B cell (primary cell): ENCODE data around the gene ASIC3. TPM values are rescaled to one million over a fixed set of nuclear protein-coding genes. Genes with fewer than 3 reads are reported as not detected.

ENCODE experiments used
- ATAC-seq: fragments of 200-7000 bp; cut with Tn5 transposase; one replicate; pipeline ENCODE4 v1.10.0; 2021; ENCODE audit warnings: low read depth, mild to moderate bottlenecking, moderate number of reproducible peaks, moderate library complexity
- CTCF ChIA-PET: fragments of 350-600 bp; sonication (Branson Sonifier 250); formaldehyde crosslinking; loops from one replicate; lab custom pipeline; 2021; ENCODE audit warnings: antibody characterized with exemption, inconsistent platforms; lab: Charles Lee
- POLR2A ChIA-PET: fragments of 350-600 bp; sonication (Branson Sonifier 250); formaldehyde crosslinking; loops from one replicate; lab custom pipeline; 2021; ENCODE audit warnings: antibody characterized with exemption; lab: Charles Lee
- DNase-seq: peaks from one replicate; pipeline ENCODE4 v3.0.0; 2013
- H2AFZ ChIP-seq: 2 replicates; pipeline ENCODE4 v1.6.1; 2012; ENCODE audit warnings: mild to moderate bottlenecking, low read depth, low read length; ENCODE audit not compliant: insufficient read depth, poor library complexity, severe bottlenecking
- H3K27ac ChIP-seq, 2 donors: 1 replicate in 1 of 2; 2 replicates in 1 of 2; pipeline ENCODE4 v1.5.1; 2012 to 2013; ENCODE audit warnings: low read length in 2 of 2, mild to moderate bottlenecking in 2 of 2, moderate library complexity in 1 of 2
- H3K27me3 ChIP-seq, 4 experiments: fragments of 200-600 bp in 1 of 4; sonication (generic) in 1 of 4; replicated peaks in 1 of 4; 1 replicate in 2 of 4; 2 replicates in 2 of 4; pipeline versions ENCODE4 v1.6.1 to v1.7.0; 2013 to 2016; ENCODE audit warnings: low read length in 3 of 4, mild to moderate bottlenecking in 2 of 4, mixed read lengths in 1 of 4, moderate library complexity in 1 of 4; ENCODE audit not compliant: insufficient read depth in 4 of 4, control insufficient read depth in 3 of 4; ENCODE audit errors: control extremely low read depth in 1 of 4
- H3K36me3 ChIP-seq, 2 experiments: replicated peaks in 1 of 2; 1 replicate in 1 of 2; 2 replicates in 1 of 2; pipeline versions ENCODE4 v1.6.1 to v1.7.1; 2013; ENCODE audit warnings: low read length in 1 of 2; ENCODE audit not compliant: insufficient read depth in 2 of 2, control insufficient read depth in 1 of 2; ENCODE audit errors: control extremely low read depth in 1 of 2, extremely low read depth in 1 of 2
- H3K4me1 ChIP-seq, 2 donors: fragments of 200-600 bp in 1 of 2; sonication (generic) in 1 of 2; 1 replicate in 1 of 2; 2 replicates in 1 of 2; pipeline versions ENCODE4 v1.5.1 to v1.6.1; 2013 to 2017; ENCODE audit warnings: low read length in 2 of 2; ENCODE audit not compliant: control insufficient read depth in 2 of 2, insufficient read depth in 2 of 2
- H3K4me2 ChIP-seq: replicated peaks from 2 replicates; pipeline ENCODE3; 2012; ENCODE audit warnings: mild to moderate bottlenecking, low read depth, low read length; ENCODE audit not compliant: poor library complexity, severe bottlenecking
- H3K4me3 ChIP-seq, 5 experiments: fragments of 200-600 bp in 1 of 5; sonication (generic) in 1 of 5; 1 replicate in 3 of 5; 2 replicates in 2 of 5; pipeline versions ENCODE4 v1.5.1 to v1.7.0; 2011 to 2016; ENCODE audit warnings: low read length in 4 of 5, mild to moderate bottlenecking in 4 of 5, low read depth in 2 of 5, control low read depth in 1 of 5, moderate library complexity in 1 of 5; ENCODE audit not compliant: insufficient read depth in 1 of 5; ENCODE audit errors: control extremely low read depth in 1 of 5, extremely low read depth in 1 of 5
- H3K79me2 ChIP-seq: fragments of 200-600 bp; sonication (generic); one replicate; pipeline ENCODE4 v1.6.0; 2016; ENCODE audit warnings: low read length; ENCODE audit not compliant: control insufficient read depth, insufficient read depth
- H3K9ac ChIP-seq: fragments of 200-600 bp; sonication (generic); 2 replicates; pipeline ENCODE4 v1.6.1; 2017; ENCODE audit warnings: mild to moderate bottlenecking, low read length, moderate library complexity
- H3K9me3 ChIP-seq, 3 donors: one replicate each; pipeline versions ENCODE4 v1.6.1 to v1.7.1; 2013; ENCODE audit warnings: low read length in 2 of 3; ENCODE audit not compliant: control insufficient read depth in 2 of 3, insufficient read depth in 1 of 3; ENCODE audit errors: control extremely low read depth in 1 of 3
- H4K20me1 ChIP-seq: 2 replicates; pipeline ENCODE4 v1.6.0; 2012; ENCODE audit warnings: mild to moderate bottlenecking, low read length; ENCODE audit not compliant: insufficient read depth, control insufficient read depth, poor library complexity, severe bottlenecking
- H3K27ac Mint-ChIP-seq: one replicate; pipeline ENCODE4 v1.8.0; 2021; ENCODE audit warnings: mixed read lengths
- H3K27me3 Mint-ChIP-seq: one replicate; pipeline ENCODE4 v1.8.0; 2021; ENCODE audit warnings: mixed read lengths
- H3K4me1 Mint-ChIP-seq: one replicate; pipeline ENCODE4 v1.8.0; 2021; ENCODE audit warnings: mixed read lengths
- H3K4me3 Mint-ChIP-seq: one replicate; pipeline ENCODE4 v1.8.0; 2021; ENCODE audit warnings: mixed read lengths
- H3K9me3 Mint-ChIP-seq: one replicate; pipeline ENCODE4 v1.8.0; 2022; ENCODE audit warnings: mixed read lengths; ENCODE audit not compliant: insufficient read depth
- EZH2 ChIP-seq: IDR thresholded peaks from 2 replicates; pipeline ENCODE4 v1.6.1; 2012; ENCODE audit warnings: borderline replicate concordance, low read depth, mild to moderate bottlenecking, moderate library complexity, low read length; ENCODE audit not compliant: insufficient read depth, poor library complexity, severe bottlenecking
- WGBS: methylation state at CpG from one replicate; pipeline ENCODE4 v1.1.5; 2013; ENCODE audit warnings: missing lambda C conversion rate; ENCODE audit not compliant: insufficient coverage; 5-methylcytosine and 5-hydroxymethylcytosine counted together
- intact Hi-C: fragments of 100-400 bp; cut with micrococcal nuclease; formaldehyde crosslinking; loops from one replicate; pipeline ENCODE4 v1.10.0; 2022
- polyA plus RNA-seq: library from polyadenylated mRNA; depleted of rRNA; stranded (reverse); fragments of >200 nt; gene quantifications from 2 replicates; pipeline ENCODE4 v1.2.3, GENCODE V29; 2012
- total RNA-seq, 2 donors: library from RNA; stranded (reverse); fragments of 120-200 nt in 1 of 2; gene quantifications; 1 replicate in 1 of 2; 2 replicates in 1 of 2; pipeline versions ENCODE4 v1.2.3 to v1.2.4, GENCODE V29; 2013 to 2022
- TF ChIP-seq, protein P1 (sequence below): fragments of 200-600 bp; IDR thresholded peaks from one replicate; pipeline ENCODE4 v1.8.0; 2022; ENCODE audit warnings: antibody characterized with exemption, mild to moderate bottlenecking

Gene ASIC3
- total and polyA plus RNA-seq, 2 donors (not counting 1 experiment from before 2014, with no cell fraction given): 4.8 to 5.0 TPM

DNA sequence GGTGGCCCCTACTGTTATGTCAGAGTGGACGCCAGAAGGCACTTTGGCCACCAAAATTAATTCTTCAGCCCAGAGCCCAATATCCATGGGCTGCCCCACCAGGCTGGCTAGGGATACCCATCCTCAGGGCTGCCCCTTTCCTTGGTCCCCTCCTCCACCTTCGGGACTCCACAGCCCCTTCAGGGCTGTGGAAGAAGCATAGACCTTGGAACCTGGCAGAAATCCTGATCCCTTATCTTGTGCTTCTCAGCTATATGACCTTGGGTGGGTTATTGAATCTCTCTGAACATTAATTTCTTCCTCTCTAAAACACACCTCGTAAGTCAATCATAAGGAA, 35.5 kb downstream of the ASIC3 start:
- Mint-ChIP-seq H3K27ac (peak overlapping the region; percentile 79), H3K27me3 (peaks cover 14% of the 10 kb centered on the region), H3K9me3 (no peaks in the 10 kb centered on the region), H3K4me1 (peaks cover 57% of the 10 kb centered on the region), H3K4me3 (peak overlapping the region; percentile 88)
- Histone ChIP-seq H4K20me1 (peaks cover 26% of the 10 kb centered on the region), H3K36me3 (no peaks in the 10 kb centered on the region), H3K27ac (peak overlapping the region; percentile 7 to 47), H2AFZ (peak overlapping the region; percentile 74), H3K4me2 (peak overlapping the region; percentile 95), H3K9me3 (peaks cover 0 to 4% (median 0%) of the 10 kb centered on the region in 3 donors), H3K27me3 (peaks cover 0 to 42% (median 16%) of the 10 kb centered on the region in 4 experiments), H3K79me2 (peaks cover 39% of the 10 kb centered on the region), H3K4me1 (peaks cover 64 to 70% of the 10 kb centered on the region in 2 donors), H3K9ac (peak overlapping the region; percentile 85), H3K4me3 (peak overlapping the region in 4 of 5 experiments; percentile 66 to 83 (median 78))
- DNase-seq (no peak), ATAC-seq (no peak)
- WGBS: 6% methylated on average over 2 of the region's 3 CpGs
- CTCF ChIA-PET: interaction anchor here (1.2 to 1.7 kb wide), 3 partner anchors 23 to 65 kb away, joined by 3 to 4 read pairs (median 3); partner anchors contain the start of gene ABCB8
- POLR2A ChIA-PET: interaction anchor here (1.2 kb wide), 1 partner anchor 24 kb away, joined by 3 read pairs; no protein-coding TSS in a partner anchor
- intact Hi-C loops: loop anchor here (1.0 to 10.0 kb wide), 8 partner anchors 55 to 1311 kb away; partner anchors contain the start of genes ABCB8, ABCF2, KCNH2 and NUB1
- TF ChIP-seq, protein P1, sequence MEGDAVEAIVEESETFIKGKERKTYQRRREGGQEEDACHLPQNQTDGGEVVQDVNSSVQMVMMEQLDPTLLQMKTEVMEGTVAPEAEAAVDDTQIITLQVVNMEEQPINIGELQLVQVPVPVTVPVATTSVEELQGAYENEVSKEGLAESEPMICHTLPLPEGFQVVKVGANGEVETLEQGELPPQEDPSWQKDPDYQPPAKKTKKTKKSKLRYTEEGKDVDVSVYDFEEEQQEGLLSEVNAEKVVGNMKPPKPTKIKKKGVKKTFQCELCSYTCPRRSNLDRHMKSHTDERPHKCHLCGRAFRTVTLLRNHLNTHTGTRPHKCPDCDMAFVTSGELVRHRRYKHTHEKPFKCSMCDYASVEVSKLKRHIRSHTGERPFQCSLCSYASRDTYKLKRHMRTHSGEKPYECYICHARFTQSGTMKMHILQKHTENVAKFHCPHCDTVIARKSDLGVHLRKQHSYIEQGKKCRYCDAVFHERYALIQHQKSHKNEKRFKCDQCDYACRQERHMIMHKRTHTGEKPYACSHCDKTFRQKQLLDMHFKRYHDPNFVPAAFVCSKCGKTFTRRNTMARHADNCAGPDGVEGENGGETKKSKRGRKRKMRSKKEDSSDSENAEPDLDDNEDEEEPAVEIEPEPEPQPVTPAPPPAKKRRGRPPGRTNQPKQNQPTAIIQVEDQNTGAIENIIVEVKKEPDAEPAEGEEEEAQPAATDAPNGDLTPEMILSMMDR: no peak
- no peak for TF ChIP-seq EZH2

- peak overlapping the region; percentile 98 for H3K4me2 ChIP-seq
- TF ChIP-seq, protein P1: no peak
- no peak for TF ChIP-seq EZH2
- ChIA-PET POLR2A (no interaction called here), CTCF (interaction anchor here (0.6 to 1.7 kb wide), 7 partner anchors 25 to 619 kb away, joined by 3 to 4 read pairs (median 3); partner anchors contain the start of gene ABCB8)
- H3K4me1 ChIP-seq: peaks cover 60 to 61% of the 10 kb centered on the region in 2 donors
- Mint-ChIP-seq H3K27me3 (peaks cover 23% of the 10 kb centered on the region), H3K9me3 (no peaks in the 10 kb centered on the region), H3K4me1 (peaks cover 50% of the 10 kb centered on the region), H3K4me3 (peak overlapping the region; percentile 89), H3K27ac (peak overlapping the region; percentile 77)
- H4K20me1 ChIP-seq: peaks cover 18% of the 10 kb centered on the region
- H3K27ac ChIP-seq: no peak overlapping the region
- DNase-seq (no peak), ATAC-seq (no peak)
- no peaks in the 10 kb centered on the region for H3K36me3 ChIP-seq
- H3K79me2 ChIP-seq: peaks cover 28% of the 10 kb centered on the region
- intact Hi-C loops: loop anchor here (5.0 to 10.0 kb wide), 3 partner anchors 73 to 849 kb away; no protein-coding TSS in a partner anchor
- H3K4me3 ChIP-seq: peak overlapping the region in 2 of 5 experiments; percentile 68 to 71
- peaks cover 0 to 54% (median 17%) of the 10 kb centered on the region in 4 experiments for H3K27me3 ChIP-seq
- peak overlapping the region; percentile 86 for H2AFZ ChIP-seq
- H3K9me3 ChIP-seq: peaks cover 0 to 4% (median 0%) of the 10 kb centered on the region in 3 donors
- 37% methylated on average over 5 of the region's 5 CpGs for WGBS
- H3K9ac ChIP-seq: peak overlapping the region; percentile 66
Measured at GRCh38 chr7:151085329-151085690, 37.0 kb downstream of the ASIC3 start.
